ENCODE data around the gene KRTAP4-12. TPM values are rescaled to one million over a fixed set of nuclear protein-coding genes. Genes with fewer than 3 reads are reported as not detected.

Gene KRTAP4-12
- total and polyA plus RNA-seq, 2 donors (not counting 1 experiment from before 2014, with no cell fraction given), result 0.12 TPM; not detected in 1

DNA sequence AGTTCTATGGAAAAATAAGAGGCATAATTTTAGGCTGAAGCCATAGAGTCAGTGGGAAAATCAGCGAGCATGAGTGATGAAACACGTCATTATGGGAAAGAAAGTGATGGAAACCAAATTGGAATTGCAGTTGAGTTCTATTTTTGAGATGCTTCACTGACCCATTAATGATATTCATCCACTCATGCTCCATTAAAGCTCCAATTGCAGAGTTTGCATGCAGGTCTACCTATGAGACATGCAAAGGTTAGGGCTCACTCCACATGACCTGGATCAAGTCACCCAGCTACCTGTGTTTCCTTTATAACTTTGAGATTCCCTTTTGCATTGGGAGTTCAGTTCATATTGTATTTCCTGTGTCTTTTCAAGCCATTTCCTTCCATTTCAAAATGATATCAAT lies 50.3 kb downstream of the KRTAP4-12 start:
- Mint-ChIP-seq H3K27ac (no peak overlapping the region), H3K4me3 (no peak overlapping the region), H3K9me3 (ENCODE audit: insufficient read depth) (no peaks in the 10 kb centered on the region), H3K4me1 (no peaks in the 10 kb centered on the region), H3K27me3 (peaks cover 29% of the 10 kb centered on the region)
- ChIA-PET POLR2A (no interaction called here), CTCF (no interaction called here)
- WGBS (ENCODE audit: insufficient coverage), result no CpG with 5 or more reads among the region's 2 CpGs
- no peak for ATAC-seq (ENCODE audit: low read depth)
- Histone ChIP-seq H3K27ac (ENCODE audit: low read length in 2 of 2) (no peak overlapping the region), H3K27me3 (replicated peaks in 1 of 4; ENCODE audit: control extremely low read depth in 1 of 4, control insufficient read depth in 3 of 4, insufficient read depth in 4 of 4, low read length in 3 of 4) (peaks cover 0 to 3% (median 0%) of the 10 kb centered on the region in 4 experiments), H3K4me1 (ENCODE audit: control insufficient read depth in 2 of 2, insufficient read depth in 2 of 2, low read length in 2 of 2) (no peaks in the 10 kb centered on the region), H3K4me3 (ENCODE audit: control extremely low read depth in 1 of 5, extremely low read depth in 1 of 5, insufficient read depth in 1 of 5, low read depth in 2 of 5, low read length in 4 of 5) (no peak overlapping the region), H3K36me3 (replicated peaks in 1 of 2; ENCODE audit: control extremely low read depth in 1 of 2, control insufficient read depth in 1 of 2, extremely low read depth in 1 of 2, insufficient read depth in 2 of 2, low read length in 1 of 2) (no peaks in the 10 kb centered on the region), H3K9ac (ENCODE audit: low read length) (no peak overlapping the region), H3K9me3 (ENCODE audit: control extremely low read depth in 1 of 3, control insufficient read depth in 2 of 3, insufficient read depth in 1 of 3, low read length in 2 of 3) (no peaks in the 10 kb centered on the region), H4K20me1 (ENCODE audit: control insufficient read depth, insufficient read depth, low read length, poor library complexity, severe bottlenecking) (no peaks in the 10 kb centered on the region), H3K79me2 (ENCODE audit: control insufficient read depth, insufficient read depth, low read length) (no peaks in the 10 kb centered on the region), H2AFZ (ENCODE audit: insufficient read depth, low read depth, low read length, poor library complexity, severe bottlenecking) (no peak overlapping the region), H3K4me2 (replicated peaks; ENCODE audit: low read depth, low read length, poor library complexity, severe bottlenecking) (no peak overlapping the region)
- intact Hi-C loops (cut with micrococcal nuclease), result no loop called here
- no peak for DNase-seq
- no peak for TF ChIP-seq EZH2 (IDR thresholded peaks at IDR 0.05; ENCODE audit: borderline replicate concordance, insufficient read depth, low read depth, low read length, poor library complexity, severe bottlenecking)
- TF ChIP-seq, protein P1, sequence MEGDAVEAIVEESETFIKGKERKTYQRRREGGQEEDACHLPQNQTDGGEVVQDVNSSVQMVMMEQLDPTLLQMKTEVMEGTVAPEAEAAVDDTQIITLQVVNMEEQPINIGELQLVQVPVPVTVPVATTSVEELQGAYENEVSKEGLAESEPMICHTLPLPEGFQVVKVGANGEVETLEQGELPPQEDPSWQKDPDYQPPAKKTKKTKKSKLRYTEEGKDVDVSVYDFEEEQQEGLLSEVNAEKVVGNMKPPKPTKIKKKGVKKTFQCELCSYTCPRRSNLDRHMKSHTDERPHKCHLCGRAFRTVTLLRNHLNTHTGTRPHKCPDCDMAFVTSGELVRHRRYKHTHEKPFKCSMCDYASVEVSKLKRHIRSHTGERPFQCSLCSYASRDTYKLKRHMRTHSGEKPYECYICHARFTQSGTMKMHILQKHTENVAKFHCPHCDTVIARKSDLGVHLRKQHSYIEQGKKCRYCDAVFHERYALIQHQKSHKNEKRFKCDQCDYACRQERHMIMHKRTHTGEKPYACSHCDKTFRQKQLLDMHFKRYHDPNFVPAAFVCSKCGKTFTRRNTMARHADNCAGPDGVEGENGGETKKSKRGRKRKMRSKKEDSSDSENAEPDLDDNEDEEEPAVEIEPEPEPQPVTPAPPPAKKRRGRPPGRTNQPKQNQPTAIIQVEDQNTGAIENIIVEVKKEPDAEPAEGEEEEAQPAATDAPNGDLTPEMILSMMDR (IDR thresholded peaks at IDR 0.05), result no peak

Other genes starting within 250 kb of the KRTAP4-12 start
Only the 30 nearest of the 39 such genes appear.
- not detected in 2 replicates for gene KRT40, start 139.9 kb downstream of the KRTAP4-12 start, total RNA-seq
- gene KRT40, start 139.9 kb downstream of the KRTAP4-12 start, polyA plus RNA-seq, result not detected in 2 replicates
- not detected in 2 replicates for gene KRTAP3-3, start 130.0 kb downstream of the KRTAP4-12 start, total RNA-seq
- gene KRTAP3-3, start 130.0 kb downstream of the KRTAP4-12 start, polyA plus RNA-seq, result not detected in 2 replicates
- not detected in 2 replicates for gene KRTAP3-2, start 124.3 kb downstream of the KRTAP4-12 start, total RNA-seq
- not detected in 2 replicates for gene KRTAP3-2, start 124.3 kb downstream of the KRTAP4-12 start, polyA plus RNA-seq
- not detected in 2 replicates for gene KRTAP3-1, start 115.1 kb downstream of the KRTAP4-12 start, total RNA-seq
- gene KRTAP3-1, start 115.1 kb downstream of the KRTAP4-12 start, polyA plus RNA-seq, result not detected in 2 replicates
- gene KRTAP1-5, start 97.0 kb downstream of the KRTAP4-12 start, total RNA-seq, result not detected in 2 replicates
- gene KRTAP1-5, start 97.0 kb downstream of the KRTAP4-12 start, polyA plus RNA-seq, result not detected in 2 replicates
- not detected in 2 replicates for gene KRTAP1-4, start 94.0 kb downstream of the KRTAP4-12 start, total RNA-seq
- not detected in 2 replicates for gene KRTAP1-4, start 94.0 kb downstream of the KRTAP4-12 start, polyA plus RNA-seq
- not detected in 2 replicates for gene KRTAP1-3, start 89.3 kb downstream of the KRTAP4-12 start, total RNA-seq
- gene KRTAP1-3, start 89.3 kb downstream of the KRTAP4-12 start, polyA plus RNA-seq, result not detected in 2 replicates
- not detected in 2 replicates for gene KRTAP1-1, start 82.7 kb downstream of the KRTAP4-12 start, total RNA-seq
- not detected in 2 replicates for gene KRTAP1-1, start 82.7 kb downstream of the KRTAP4-12 start, polyA plus RNA-seq
- gene KRTAP2-1, start 76.9 kb downstream of the KRTAP4-12 start, total RNA-seq, result not detected in 2 replicates
- not detected in 2 replicates for gene KRTAP2-1, start 76.9 kb downstream of the KRTAP4-12 start, polyA plus RNA-seq
- not detected in 2 replicates for gene KRTAP2-2, start 69.0 kb downstream of the KRTAP4-12 start, total RNA-seq
- not detected in 2 replicates for gene KRTAP2-2, start 69.0 kb downstream of the KRTAP4-12 start, polyA plus RNA-seq
- gene KRTAP2-3, start 64.1 kb downstream of the KRTAP4-12 start, total RNA-seq, result not detected in 2 replicates
- not detected in 2 replicates for gene KRTAP2-3, start 64.1 kb downstream of the KRTAP4-12 start, polyA plus RNA-seq
- not detected in 2 replicates for gene KRTAP2-4, start 58.3 kb downstream of the KRTAP4-12 start, total RNA-seq
- gene KRTAP2-4, start 58.3 kb downstream of the KRTAP4-12 start, polyA plus RNA-seq, result not detected in 2 replicates
- gene KRTAP4-7, start 40.0 kb downstream of the KRTAP4-12 start, total RNA-seq, result not detected in 2 replicates
- gene KRTAP4-7, start 40.0 kb downstream of the KRTAP4-12 start, polyA plus RNA-seq, result not detected in 2 replicates
- gene KRTAP4-8, start 26.0 kb downstream of the KRTAP4-12 start, total RNA-seq, result not detected in 2 replicates
- not detected in 2 replicates for gene KRTAP4-8, start 26.0 kb downstream of the KRTAP4-12 start, polyA plus RNA-seq
- not detected in 2 replicates for gene KRTAP4-16, start 22.0 kb downstream of the KRTAP4-12 start, total RNA-seq
- not detected in 2 replicates for gene KRTAP4-16, start 22.0 kb downstream of the KRTAP4-12 start, polyA plus RNA-seq
- gene KRTAP4-9, start 18.8 kb downstream of the KRTAP4-12 start, total RNA-seq, result not detected in 2 replicates
- gene KRTAP4-9, start 18.8 kb downstream of the KRTAP4-12 start, polyA plus RNA-seq, result not detected in 2 replicates
- not detected in 2 replicates for gene KRTAP4-11, start 5.8 kb downstream of the KRTAP4-12 start, total RNA-seq
- not detected in 2 replicates for gene KRTAP4-11, start 5.8 kb downstream of the KRTAP4-12 start, polyA plus RNA-seq
- gene KRTAP4-6, start 16.4 kb upstream of the KRTAP4-12 start, total RNA-seq, result not detected in 2 replicates
- gene KRTAP4-6, start 16.4 kb upstream of the KRTAP4-12 start, polyA plus RNA-seq, result not detected in 2 replicates
- gene KRTAP4-5, start 25.6 kb upstream of the KRTAP4-12 start, total RNA-seq, result not detected in 2 replicates
- gene KRTAP4-5, start 25.6 kb upstream of the KRTAP4-12 start, polyA plus RNA-seq, result not detected in 2 replicates
- not detected in 2 replicates for gene KRTAP4-4, start 36.6 kb upstream of the KRTAP4-12 start, total RNA-seq
- not detected in 2 replicates for gene KRTAP4-4, start 36.6 kb upstream of the KRTAP4-12 start, polyA plus RNA-seq
- gene KRTAP4-3, start 44.0 kb upstream of the KRTAP4-12 start, total RNA-seq, result not detected in 2 replicates
- gene KRTAP4-3, start 44.0 kb upstream of the KRTAP4-12 start, polyA plus RNA-seq, result not detected in 2 replicates
- not detected in 2 replicates for gene KRTAP4-2, start 54.0 kb upstream of the KRTAP4-12 start, total RNA-seq
- gene KRTAP4-2, start 54.0 kb upstream of the KRTAP4-12 start, polyA plus RNA-seq, result not detected in 2 replicates
- not detected in 2 replicates for gene KRTAP4-1, start 60.7 kb upstream of the KRTAP4-12 start, total RNA-seq
- not detected in 2 replicates for gene KRTAP4-1, start 60.7 kb upstream of the KRTAP4-12 start, polyA plus RNA-seq
- gene KRTAP9-1, start 65.7 kb upstream of the KRTAP4-12 start, total RNA-seq, result not detected in 2 replicates
- not detected in 2 replicates for gene KRTAP9-1, start 65.7 kb upstream of the KRTAP4-12 start, polyA plus RNA-seq
- gene KRTAP9-2, start 102.5 kb upstream of the KRTAP4-12 start, total RNA-seq, result not detected in 2 replicates
- gene KRTAP9-2, start 102.5 kb upstream of the KRTAP4-12 start, polyA plus RNA-seq, result not detected in 2 replicates
- gene KRTAP9-3, start 108.3 kb upstream of the KRTAP4-12 start, total RNA-seq, result not detected in 2 replicates
- gene KRTAP9-3, start 108.3 kb upstream of the KRTAP4-12 start, polyA plus RNA-seq, result not detected in 2 replicates
- not detected in 2 replicates for gene KRTAP9-8, start 113.8 kb upstream of the KRTAP4-12 start, total RNA-seq
- gene KRTAP9-8, start 113.8 kb upstream of the KRTAP4-12 start, polyA plus RNA-seq, result not detected in 2 replicates
- not detected in 2 replicates for gene KRTAP9-4, start 125.5 kb upstream of the KRTAP4-12 start, total RNA-seq
- not detected in 2 replicates for gene KRTAP9-4, start 125.5 kb upstream of the KRTAP4-12 start, polyA plus RNA-seq
- not detected in 2 replicates for gene KRTAP9-9, start 131.2 kb upstream of the KRTAP4-12 start, total RNA-seq
- gene KRTAP9-9, start 131.2 kb upstream of the KRTAP4-12 start, polyA plus RNA-seq, result not detected in 2 replicates
- gene KRTAP9-6, start 141.2 kb upstream of the KRTAP4-12 start, total RNA-seq, result not detected in 2 replicates
- not detected in 2 replicates for gene KRTAP9-6, start 141.2 kb upstream of the KRTAP4-12 start, polyA plus RNA-seq